Measurements from ENCODE around the gene CDH11.

The CDH11 gene

GRCh38 chr16:65136681-65137080, 14.8 kb upstream of the CDH11 start:
- no peak overlapping the region for H3K27ac ChIP-seq
- no peaks in the 10 kb centered on the region for H3K4me1 ChIP-seq (ENCODE audit: control insufficient read depth in 1 of 2, insufficient read depth in 1 of 2, low read depth in 1 of 2, low read length in 1 of 2)
- TF ChIP-seq, protein P1, sequence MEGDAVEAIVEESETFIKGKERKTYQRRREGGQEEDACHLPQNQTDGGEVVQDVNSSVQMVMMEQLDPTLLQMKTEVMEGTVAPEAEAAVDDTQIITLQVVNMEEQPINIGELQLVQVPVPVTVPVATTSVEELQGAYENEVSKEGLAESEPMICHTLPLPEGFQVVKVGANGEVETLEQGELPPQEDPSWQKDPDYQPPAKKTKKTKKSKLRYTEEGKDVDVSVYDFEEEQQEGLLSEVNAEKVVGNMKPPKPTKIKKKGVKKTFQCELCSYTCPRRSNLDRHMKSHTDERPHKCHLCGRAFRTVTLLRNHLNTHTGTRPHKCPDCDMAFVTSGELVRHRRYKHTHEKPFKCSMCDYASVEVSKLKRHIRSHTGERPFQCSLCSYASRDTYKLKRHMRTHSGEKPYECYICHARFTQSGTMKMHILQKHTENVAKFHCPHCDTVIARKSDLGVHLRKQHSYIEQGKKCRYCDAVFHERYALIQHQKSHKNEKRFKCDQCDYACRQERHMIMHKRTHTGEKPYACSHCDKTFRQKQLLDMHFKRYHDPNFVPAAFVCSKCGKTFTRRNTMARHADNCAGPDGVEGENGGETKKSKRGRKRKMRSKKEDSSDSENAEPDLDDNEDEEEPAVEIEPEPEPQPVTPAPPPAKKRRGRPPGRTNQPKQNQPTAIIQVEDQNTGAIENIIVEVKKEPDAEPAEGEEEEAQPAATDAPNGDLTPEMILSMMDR (IDR thresholded peaks at IDR 0.05) = no peak
- H3K36me3 ChIP-seq = no peaks in the 10 kb centered on the region
- H3K27me3 ChIP-seq = no peaks in the 10 kb centered on the region
- no peak overlapping the region for H3K4me3 ChIP-seq (ENCODE audit: low read depth in 1 of 2, low read length in 1 of 2)
- no peaks in the 10 kb centered on the region for H3K9me3 ChIP-seq

GRCh38 chr16:65126845-65127624, 5.2 kb upstream of the CDH11 start:
- peaks cover 36% of the 10 kb centered on the region for H3K27me3 ChIP-seq
- TF ChIP-seq, protein P1 (IDR thresholded peaks at IDR 0.05) = no peak
- no peaks in the 10 kb centered on the region for H3K4me1 ChIP-seq (ENCODE audit: control insufficient read depth in 1 of 2, insufficient read depth in 1 of 2, low read depth in 1 of 2, low read length in 1 of 2)
- H3K9me3 ChIP-seq = no peaks in the 10 kb centered on the region
- no peak overlapping the region for H3K27ac ChIP-seq
- H3K36me3 ChIP-seq = no peaks in the 10 kb centered on the region
- H3K4me3 ChIP-seq (ENCODE audit: low read depth in 1 of 2, low read length in 1 of 2) = no peak overlapping the region

DNA sequence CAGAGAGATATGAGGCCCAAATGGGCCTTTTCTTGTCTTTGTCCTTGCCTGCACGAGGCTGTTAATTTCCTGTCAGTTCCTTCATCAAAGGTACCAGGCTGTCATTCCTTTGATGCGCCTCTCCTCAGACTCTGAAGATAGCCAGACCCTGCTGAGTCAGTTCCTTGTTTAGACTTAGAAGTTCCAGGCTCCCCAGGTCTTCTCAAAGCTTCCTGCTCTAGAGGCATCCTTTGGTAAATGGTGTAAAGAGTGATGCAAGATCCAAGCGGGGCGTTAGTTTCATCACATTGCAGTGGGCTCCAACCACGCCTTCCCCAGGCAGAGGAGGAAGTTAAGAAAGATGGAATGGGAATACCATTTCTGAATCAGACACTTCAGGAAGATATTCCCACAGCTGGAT, 4.0 kb upstream of the CDH11 start:
- TF ChIP-seq, protein P1 (IDR thresholded peaks at IDR 0.05) = no peak
- peaks cover 48% of the 10 kb centered on the region for H3K27me3 ChIP-seq
- no peaks in the 10 kb centered on the region for H3K9me3 ChIP-seq
- H3K4me3 ChIP-seq (ENCODE audit: low read depth in 1 of 2, low read length in 1 of 2) = no peak overlapping the region
- no peaks in the 10 kb centered on the region for H3K36me3 ChIP-seq
- no peaks in the 10 kb centered on the region for H3K4me1 ChIP-seq (ENCODE audit: control insufficient read depth in 1 of 2, insufficient read depth in 1 of 2, low read depth in 1 of 2, low read length in 1 of 2)
- H3K27ac ChIP-seq = no peak overlapping the region

DNA sequence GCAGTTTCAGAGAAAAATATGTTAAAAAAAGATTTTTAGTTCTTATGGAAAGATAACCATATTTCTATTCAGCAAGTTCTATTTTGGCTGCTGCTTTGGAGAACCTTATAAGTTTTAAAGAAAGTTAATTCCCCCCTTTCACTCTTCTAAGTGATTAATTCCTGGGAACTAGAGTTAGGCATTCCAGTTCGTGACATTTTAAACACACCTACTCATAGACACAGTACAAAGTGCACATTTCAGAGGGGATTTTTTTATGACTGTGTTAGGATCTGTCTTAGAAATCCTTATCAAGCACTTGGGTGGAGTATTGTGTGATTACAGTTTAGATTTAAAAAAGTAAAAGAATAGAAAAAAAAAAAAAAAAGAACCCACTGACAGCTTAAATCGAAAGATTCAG, 3.5 kb upstream of the CDH11 start:
- TF ChIP-seq, protein P1 (IDR thresholded peaks at IDR 0.05) = no peak
- no peak overlapping the region for H3K27ac ChIP-seq
- no peaks in the 10 kb centered on the region for H3K9me3 ChIP-seq
- H3K4me1 ChIP-seq (ENCODE audit: control insufficient read depth in 1 of 2, insufficient read depth in 1 of 2, low read depth in 1 of 2, low read length in 1 of 2) = no peaks in the 10 kb centered on the region
- no peak overlapping the region for H3K4me3 ChIP-seq (ENCODE audit: low read depth in 1 of 2, low read length in 1 of 2)
- peaks cover 53% of the 10 kb centered on the region for H3K27me3 ChIP-seq
- no peaks in the 10 kb centered on the region for H3K36me3 ChIP-seq

DNA sequence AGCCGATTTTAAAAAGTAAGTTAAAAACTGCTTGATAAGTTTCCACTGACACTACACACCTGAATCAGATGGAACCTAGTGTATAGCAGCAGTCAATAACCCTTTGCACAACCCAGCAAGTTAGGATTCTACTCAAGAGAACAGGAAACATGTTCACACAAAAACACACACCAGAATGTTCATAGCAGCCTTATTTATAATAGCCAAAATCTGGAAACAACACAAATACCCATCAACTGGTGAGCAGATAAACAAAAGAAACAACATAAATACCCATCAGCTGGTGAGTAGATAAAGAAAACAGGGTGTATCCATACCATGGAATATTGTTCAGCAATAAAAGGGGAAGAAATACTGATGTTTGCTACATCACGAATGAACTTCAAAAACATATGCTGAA, 2.7 kb upstream of the CDH11 start:
- no peak overlapping the region for H3K27ac ChIP-seq
- TF ChIP-seq, protein P1 (IDR thresholded peaks at IDR 0.05) = no peak
- no peak overlapping the region for H3K4me3 ChIP-seq (ENCODE audit: low read depth in 1 of 2, low read length in 1 of 2)

More for the DNA sequence above, 2.7 kb upstream of the CDH11 start:
- H3K36me3 ChIP-seq = no peaks in the 10 kb centered on the region
- H3K9me3 ChIP-seq = no peaks in the 10 kb centered on the region
- peaks cover 60% of the 10 kb centered on the region for H3K27me3 ChIP-seq
- no peaks in the 10 kb centered on the region for H3K4me1 ChIP-seq (ENCODE audit: control insufficient read depth in 1 of 2, insufficient read depth in 1 of 2, low read depth in 1 of 2, low read length in 1 of 2)

All from neutrophil (primary cell).